Hepatocyte (in vitro differentiated cells): Measurements from ENCODE around the gene NFRKB. TPM values are rescaled to one million over a fixed set of nuclear protein-coding genes. Genes with fewer than 3 reads are reported as not detected.
A peak's percentile ranks its signal among the peaks of the same experiment; 100 is the strongest.

Source experiments
- DNase-seq: peaks from one replicate; pipeline ENCODE4 v3.0.0-alpha.2; 2016; ENCODE audit warnings: low spot score
- H2AFZ ChIP-seq: fragments of 200-600 bp; sonication (generic); 2 replicates; pipeline ENCODE4 v1.6.0; 2016; ENCODE audit warnings: antibody characterized with exemption, mild to moderate bottlenecking
- H3K27ac ChIP-seq: fragments of 200-600 bp; sonication (generic); 2 replicates; pipeline ENCODE4 v1.5.1; 2016; ENCODE audit warnings: mild to moderate bottlenecking
- H3K27me3 ChIP-seq: fragments of 200-600 bp; sonication (generic); 2 replicates; pipeline ENCODE4 v1.6.1; 2016
- H3K36me3 ChIP-seq: fragments of 200-600 bp; sonication (generic); replicated peaks from 2 replicates; pipeline ENCODE4 v1.5.1; 2016; ENCODE audit warnings: low read depth; ENCODE audit not compliant: insufficient read depth
- H3K4me1 ChIP-seq: fragments of 200-600 bp; sonication (generic); 2 replicates; pipeline ENCODE4 v1.5.1; 2016; ENCODE audit warnings: mild to moderate bottlenecking, moderate library complexity; ENCODE audit not compliant: insufficient read depth
- H3K4me2 ChIP-seq: fragments of 200-600 bp; sonication (generic); 2 replicates; pipeline ENCODE4 v1.6.0; 2016
- H3K4me3 ChIP-seq: fragments of 200-600 bp; sonication (generic); 2 replicates; pipeline ENCODE4 v1.5.1; 2016; ENCODE audit warnings: mild to moderate bottlenecking
- H3K79me2 ChIP-seq: fragments of 200-600 bp; sonication (generic); 2 replicates; pipeline ENCODE4 v1.6.0; 2017; ENCODE audit warnings: mild to moderate bottlenecking
- H3K9me2 ChIP-seq: fragments of 200-600 bp; sonication (generic); replicated peaks from 2 replicates; pipeline ENCODE4 v1.6.0; 2017; ENCODE audit warnings: mild to moderate bottlenecking; ENCODE audit not compliant: insufficient read depth
- H3K9me3 ChIP-seq: fragments of 200-600 bp; sonication (generic); 2 replicates; pipeline ENCODE4 v1.5.1; 2016; ENCODE audit warnings: low read depth, mild to moderate bottlenecking
- H4K20me1 ChIP-seq: fragments of 200-600 bp; sonication (generic); 2 replicates; pipeline ENCODE4 v1.6.0; 2016; ENCODE audit warnings: mild to moderate bottlenecking; ENCODE audit not compliant: insufficient read depth, poor library complexity, severe bottlenecking
- EZH2 ChIP-seq: fragments of 200-600 bp; sonication (generic); IDR thresholded peaks from 2 replicates; pipeline ENCODE4 v1.6.1; 2016; ENCODE audit warnings: antibody characterized with exemption, mild to moderate bottlenecking, borderline replicate concordance
- EZH2phosphoT487 ChIP-seq: fragments of 200-600 bp; sonication (generic); IDR thresholded peaks from one replicate; pipeline ENCODE4 v1.6.1; 2018; ENCODE audit warnings: antibody characterized with exemption, mild to moderate bottlenecking, low read depth, moderate library complexity; ENCODE audit not compliant: unreplicated experiment, severe bottlenecking
- WGBS: methylation state at CpG from one replicate; pipeline ENCODE4 v1.1.6; 2016; ENCODE audit warnings: low lambda C conversion rate; ENCODE audit errors: missing lambda C conversion rate; 5-methylcytosine and 5-hydroxymethylcytosine counted together
- polyA plus RNA-seq: library from polyadenylated mRNA; unstranded; fragments of >200 nt; fragmentation: Nextera tagmentation; extraction: Ambion mirVana; gene quantifications from 2 replicates; pipeline ENCODE4 v1.2.1, GENCODE V29; 2016
- total RNA-seq: library from RNA; depleted of rRNA; stranded (reverse); fragments of >200 nt; gene quantifications from 2 replicates; pipeline ENCODE4 v1.2.3, GENCODE V29; 2014
- TF ChIP-seq, protein P1 (sequence below): fragments of 200-600 bp; sonication (generic); IDR thresholded peaks from 2 replicates; pipeline ENCODE4 v1.5.1; 2016; ENCODE audit warnings: antibody characterized with exemption, mild to moderate bottlenecking; ENCODE audit not compliant: poor library complexity

NFRKB gene
- total and polyA plus RNA-seq, 2 experiments from 2014 or later, result 12.8 to 27.3 TPM

DNA sequence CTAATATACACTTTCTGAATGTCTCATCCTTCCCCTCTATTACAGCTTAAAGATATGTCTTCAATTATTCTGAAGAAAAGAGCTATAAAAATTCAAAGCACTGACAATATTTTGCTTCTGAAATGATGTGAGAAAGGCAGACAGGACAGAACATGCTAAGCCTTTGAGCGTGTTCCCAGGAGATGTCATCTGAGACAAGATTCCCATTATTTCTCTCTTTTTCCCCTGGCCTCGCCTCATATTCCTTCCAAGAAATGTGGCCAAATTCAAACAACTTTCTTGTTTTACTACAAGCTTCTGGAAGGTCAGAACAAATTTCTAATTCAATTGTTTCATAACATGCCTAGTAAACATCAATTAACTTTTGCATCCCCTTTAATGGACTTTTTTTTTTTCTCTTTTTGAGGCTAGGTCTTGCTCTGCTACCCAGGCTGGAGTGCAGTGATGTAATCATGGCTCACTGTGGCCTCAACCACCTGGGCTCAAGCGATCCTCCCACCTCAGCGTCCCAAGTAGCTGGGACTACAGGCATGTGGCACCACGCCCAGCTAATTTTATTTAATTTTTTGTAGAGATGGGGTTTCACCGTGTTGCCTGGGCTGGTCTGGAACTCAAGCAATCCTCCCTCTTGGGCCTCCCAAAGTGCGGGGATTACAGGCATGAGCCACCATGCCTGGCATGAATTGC, 37.1 kb upstream of the NFRKB start:
- H3K27me3 ChIP-seq, result no peaks in the 10 kb centered on the region
- H3K79me2 ChIP-seq, result no peaks in the 10 kb centered on the region
- 91% methylated on average over 7 of the region's 7 CpGs for WGBS
- no peak for DNase-seq
- no peaks in the 10 kb centered on the region for H3K9me2 ChIP-seq
- no peaks in the 10 kb centered on the region for H4K20me1 ChIP-seq
- no peak overlapping the region for H2AFZ ChIP-seq
- no peaks in the 10 kb centered on the region for H3K9me3 ChIP-seq
- no peak overlapping the region for H3K4me3 ChIP-seq
- TF ChIP-seq, protein P1, sequence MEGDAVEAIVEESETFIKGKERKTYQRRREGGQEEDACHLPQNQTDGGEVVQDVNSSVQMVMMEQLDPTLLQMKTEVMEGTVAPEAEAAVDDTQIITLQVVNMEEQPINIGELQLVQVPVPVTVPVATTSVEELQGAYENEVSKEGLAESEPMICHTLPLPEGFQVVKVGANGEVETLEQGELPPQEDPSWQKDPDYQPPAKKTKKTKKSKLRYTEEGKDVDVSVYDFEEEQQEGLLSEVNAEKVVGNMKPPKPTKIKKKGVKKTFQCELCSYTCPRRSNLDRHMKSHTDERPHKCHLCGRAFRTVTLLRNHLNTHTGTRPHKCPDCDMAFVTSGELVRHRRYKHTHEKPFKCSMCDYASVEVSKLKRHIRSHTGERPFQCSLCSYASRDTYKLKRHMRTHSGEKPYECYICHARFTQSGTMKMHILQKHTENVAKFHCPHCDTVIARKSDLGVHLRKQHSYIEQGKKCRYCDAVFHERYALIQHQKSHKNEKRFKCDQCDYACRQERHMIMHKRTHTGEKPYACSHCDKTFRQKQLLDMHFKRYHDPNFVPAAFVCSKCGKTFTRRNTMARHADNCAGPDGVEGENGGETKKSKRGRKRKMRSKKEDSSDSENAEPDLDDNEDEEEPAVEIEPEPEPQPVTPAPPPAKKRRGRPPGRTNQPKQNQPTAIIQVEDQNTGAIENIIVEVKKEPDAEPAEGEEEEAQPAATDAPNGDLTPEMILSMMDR, result no peak
- TF ChIP-seq EZH2phosphoT487 (no peak), EZH2 (no peak)
- H3K4me2 ChIP-seq, result no peak overlapping the region
- H3K27ac ChIP-seq, result no peak overlapping the region
- H3K36me3 ChIP-seq, result no peaks in the 10 kb centered on the region
- H3K4me1 ChIP-seq, result no peaks in the 10 kb centered on the region

DNA sequence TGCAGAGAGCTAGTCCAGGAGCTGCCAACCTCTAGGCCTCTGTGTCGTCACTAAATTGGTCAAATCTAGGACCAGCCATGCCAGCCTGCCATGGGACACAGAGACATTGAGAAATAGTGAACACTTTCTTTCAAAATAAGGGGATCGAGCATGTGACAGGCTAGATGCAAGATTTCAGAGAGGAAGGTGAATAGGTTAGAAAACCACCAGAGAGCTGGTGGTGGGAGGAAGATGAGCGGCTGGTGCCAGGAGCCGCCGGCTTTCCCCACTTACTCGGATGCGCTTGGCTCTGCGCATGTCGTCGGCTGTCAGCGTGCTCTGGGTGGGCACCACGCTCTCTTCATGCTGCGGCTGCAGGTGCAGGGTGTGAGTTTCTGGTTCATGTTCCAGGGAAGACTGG, 35.4 kb upstream of the NFRKB start:
- no peak for DNase-seq
- no peaks in the 10 kb centered on the region for H3K4me1 ChIP-seq
- H3K36me3 ChIP-seq, result no peaks in the 10 kb centered on the region
- H3K4me3 ChIP-seq, result no peak overlapping the region
- 98% methylated on average over 13 of the region's 13 CpGs for WGBS
- TF ChIP-seq, protein P1, result no peak
- no peaks in the 10 kb centered on the region for H3K9me3 ChIP-seq
- H3K4me2 ChIP-seq, result no peak overlapping the region
- H3K27ac ChIP-seq, result no peak overlapping the region
- no peaks in the 10 kb centered on the region for H3K27me3 ChIP-seq
- no peaks in the 10 kb centered on the region for H3K9me2 ChIP-seq
- no peak overlapping the region for H2AFZ ChIP-seq
- H4K20me1 ChIP-seq, result no peaks in the 10 kb centered on the region
- no peaks in the 10 kb centered on the region for H3K79me2 ChIP-seq

DNA sequence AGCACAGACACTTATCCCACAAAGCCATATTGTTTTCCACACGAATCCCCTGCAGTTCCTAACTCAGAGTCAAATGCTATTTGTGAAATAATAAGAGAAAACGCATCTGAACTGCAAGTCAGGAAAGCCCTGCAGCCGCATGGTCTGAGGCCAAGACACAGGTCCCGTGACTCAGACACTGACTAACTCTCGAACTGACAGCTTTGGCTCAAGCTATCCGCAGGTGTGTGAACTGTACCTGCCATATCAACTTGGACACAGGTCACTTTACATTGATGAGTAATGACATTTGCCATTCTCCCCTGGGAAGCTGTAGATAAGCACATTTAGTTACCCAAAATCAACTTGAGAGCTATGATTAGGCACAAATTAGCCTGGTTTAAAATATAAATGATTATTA, 34.9 kb upstream of the NFRKB start:
- TF ChIP-seq EZH2, result no peak
- peak; percentile 41 for DNase-seq
- Histone ChIP-seq H3K9me2 (no peaks in the 10 kb centered on the region), H2AFZ (no peak overlapping the region), H3K4me2 (no peak overlapping the region), H3K27me3 (no peaks in the 10 kb centered on the region), H3K4me1 (no peaks in the 10 kb centered on the region), H3K4me3 (no peak overlapping the region), H3K36me3 (no peaks in the 10 kb centered on the region), H3K27ac (no peak overlapping the region), H4K20me1 (no peaks in the 10 kb centered on the region), H3K9me3 (no peaks in the 10 kb centered on the region), H3K79me2 (no peaks in the 10 kb centered on the region)
- WGBS, result 82% methylated on average over 6 of the region's 6 CpGs

DNA sequence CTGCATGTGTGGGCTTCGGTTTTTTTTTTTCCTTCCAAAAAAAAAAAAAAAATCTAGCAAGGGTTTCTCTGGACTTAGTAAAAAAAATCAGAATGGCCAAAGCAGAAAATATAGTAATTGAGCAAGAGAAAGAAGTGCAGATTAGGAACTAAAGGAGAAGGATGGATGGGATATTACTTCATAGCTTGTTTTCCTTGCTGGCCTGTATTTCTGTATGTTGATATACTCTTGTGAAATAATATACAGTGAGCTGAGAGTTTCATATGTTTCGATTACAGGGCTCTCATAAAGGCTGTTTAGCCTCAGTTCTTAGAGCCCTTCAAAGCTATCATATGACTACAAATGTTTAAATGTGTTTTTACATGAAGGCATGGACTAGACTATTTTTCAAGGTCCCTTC, 34.3 kb upstream of the NFRKB start:
- Histone ChIP-seq H3K4me3 (no peak overlapping the region), H4K20me1 (no peaks in the 10 kb centered on the region), H3K4me2 (no peak overlapping the region), H2AFZ (no peak overlapping the region), H3K4me1 (no peaks in the 10 kb centered on the region), H3K36me3 (no peaks in the 10 kb centered on the region), H3K27ac (no peak overlapping the region), H3K79me2 (no peaks in the 10 kb centered on the region), H3K9me3 (no peaks in the 10 kb centered on the region), H3K27me3 (no peaks in the 10 kb centered on the region), H3K9me2 (no peaks in the 10 kb centered on the region)
- DNase-seq, result no peak
- WGBS, result 95% methylated on average over 2 of the region's 2 CpGs
- TF ChIP-seq EZH2phosphoT487 (no peak), EZH2 (no peak)
- TF ChIP-seq, protein P1, result no peak
